CD4-positive, alpha-beta T cell treated with Interleukin-4 for 1 hour (primary cell): ENCODE data around the gene APBA2.
"Not testable (repeated sequence)": the region's sequence is repeated elsewhere in the genome, so short reads cannot be mapped to it uniquely, and the experiment has no call there.

Experiments used
- DNase-seq, 2 donors: peaks; one replicate each; pipeline ENCODE4 v3.0.0-alpha.2; 2020 to 2022

The APBA2 gene

DNA sequence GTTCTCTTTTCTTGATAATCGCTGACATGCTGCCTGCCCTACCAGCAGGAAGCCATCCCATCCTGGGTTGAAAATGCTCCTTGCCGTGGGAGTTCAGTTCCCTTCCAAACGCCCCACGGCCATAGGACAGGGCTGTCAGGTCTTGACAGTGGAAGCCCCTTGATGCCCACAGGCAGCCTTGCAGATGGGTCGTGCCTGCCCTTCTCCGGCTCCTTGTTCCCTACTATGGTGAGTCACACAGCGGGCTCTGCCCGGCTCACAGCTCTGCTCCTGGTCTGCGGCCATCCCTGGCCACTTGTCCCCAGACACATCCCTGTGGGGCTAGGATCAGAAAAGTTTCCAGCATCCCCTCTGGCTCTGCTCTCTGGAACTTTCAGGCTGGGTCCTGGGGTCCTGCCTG, 6.2 kb upstream of the APBA2 start:
- no peak for DNase-seq

DNA sequence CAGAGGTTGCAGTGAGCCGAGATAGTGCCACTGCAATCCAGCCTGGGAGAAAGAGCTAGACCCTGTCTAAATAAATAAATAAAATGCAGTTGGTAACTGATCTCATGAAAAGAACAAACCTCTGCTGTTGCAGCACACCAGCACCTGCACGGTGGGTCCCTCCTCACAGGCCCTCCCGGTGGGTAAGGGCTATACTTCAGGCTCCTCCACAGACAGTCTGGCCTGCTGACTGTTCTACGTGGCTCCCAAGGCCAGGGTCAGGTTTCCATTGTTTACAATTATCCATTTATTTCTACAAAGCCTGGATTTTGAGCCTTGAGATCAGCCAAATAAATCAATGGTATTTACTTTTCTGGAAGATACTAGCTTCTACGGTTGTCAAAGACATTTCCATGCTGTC, 5.1 kb upstream of the APBA2 start:
- DNase-seq = no peak

GRCh38 chr15:28881170-28881569, 4.6 kb upstream of the APBA2 start:
- no peak for DNase-seq

GRCh38 chr15:28881600-28881999, 4.2 kb upstream of the APBA2 start:
- DNase-seq = no peak

DNA sequence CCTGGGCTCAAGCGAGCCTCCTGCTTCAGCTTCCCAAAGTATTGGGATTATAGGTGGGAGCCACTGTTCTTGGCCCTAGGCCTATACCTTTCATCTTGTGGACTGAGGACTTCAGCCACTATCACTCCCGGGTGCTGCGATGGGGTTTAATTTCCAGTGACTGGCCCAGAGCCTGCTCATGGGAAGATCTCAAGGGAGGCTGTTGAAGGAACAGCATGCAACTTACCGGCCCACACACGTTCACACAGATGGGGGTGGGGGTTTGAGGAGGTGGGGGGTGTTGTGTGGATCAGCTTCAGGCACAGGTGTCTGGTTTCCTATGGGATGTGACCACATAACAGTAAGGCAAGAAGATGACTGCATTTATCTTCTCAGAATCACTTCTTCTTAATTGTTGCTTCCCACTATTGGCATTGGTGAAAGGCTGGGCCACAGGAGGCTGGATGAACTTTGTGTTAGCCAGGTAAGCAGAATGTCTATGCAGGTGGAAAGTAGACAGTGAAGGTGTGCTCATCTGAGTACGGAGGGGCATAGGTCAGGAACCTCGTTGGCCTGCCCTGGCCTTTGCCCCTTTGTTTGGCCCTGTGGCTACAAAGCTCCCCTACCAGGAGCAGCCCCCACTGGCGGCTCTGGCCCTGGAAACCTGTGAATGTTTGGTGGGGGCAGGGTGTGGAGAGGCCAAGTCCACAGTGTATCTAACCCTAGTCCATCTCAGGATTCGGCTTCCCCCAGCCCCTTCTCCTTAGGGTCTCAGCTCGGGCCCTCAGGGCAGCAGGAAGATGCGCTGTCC, 1.4 kb upstream of the APBA2 start:
- no peak for DNase-seq

GRCh38 chr15:28885128-28885629, 595 bp upstream of the APBA2 start:
- no peak for DNase-seq

DNA sequence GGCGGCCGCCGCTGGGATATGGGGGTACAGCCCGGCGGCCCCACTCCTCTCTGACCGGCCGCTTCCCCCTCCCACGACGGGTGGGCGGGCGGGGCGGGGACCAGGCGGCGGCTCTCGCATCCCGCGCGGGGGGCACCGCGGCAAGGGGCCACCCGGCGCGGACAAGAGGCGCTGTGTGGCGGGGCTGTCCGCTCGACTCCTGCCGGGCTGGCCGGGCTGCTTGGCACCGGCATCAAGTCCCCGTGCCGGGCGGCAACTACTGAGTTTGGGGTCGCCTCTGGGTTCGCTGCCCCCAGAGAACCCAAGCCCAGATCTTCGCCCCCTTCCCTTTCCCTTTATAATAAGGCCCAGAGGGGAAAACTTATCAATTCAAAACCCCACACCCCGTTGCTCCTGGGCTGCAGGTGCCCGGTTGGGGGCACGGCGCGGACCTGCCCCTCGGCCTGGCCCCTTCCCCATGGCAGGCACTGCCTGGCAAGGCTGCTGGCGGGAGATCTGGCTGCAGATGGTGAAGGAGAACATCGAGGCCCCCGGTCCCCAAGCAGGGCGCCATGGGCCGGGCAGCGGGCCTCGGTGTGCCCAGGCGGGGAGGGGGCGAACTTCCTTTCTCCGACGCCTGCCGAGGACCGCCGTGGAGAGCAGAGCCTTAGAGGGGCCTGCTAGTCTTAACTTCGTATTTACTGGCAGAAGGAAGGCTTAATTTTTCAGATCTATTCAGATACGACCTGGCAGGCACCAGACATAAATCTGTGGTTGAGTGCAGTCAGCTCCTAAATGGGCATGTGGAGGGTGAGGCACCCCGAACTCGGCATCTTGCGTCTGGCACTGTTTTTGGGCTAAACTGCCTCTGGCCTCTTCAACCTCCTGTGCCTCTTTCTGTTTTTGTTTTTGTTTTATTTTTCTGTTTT, 911 bp downstream of the APBA2 start:
- DNase-seq = no peak

DNA sequence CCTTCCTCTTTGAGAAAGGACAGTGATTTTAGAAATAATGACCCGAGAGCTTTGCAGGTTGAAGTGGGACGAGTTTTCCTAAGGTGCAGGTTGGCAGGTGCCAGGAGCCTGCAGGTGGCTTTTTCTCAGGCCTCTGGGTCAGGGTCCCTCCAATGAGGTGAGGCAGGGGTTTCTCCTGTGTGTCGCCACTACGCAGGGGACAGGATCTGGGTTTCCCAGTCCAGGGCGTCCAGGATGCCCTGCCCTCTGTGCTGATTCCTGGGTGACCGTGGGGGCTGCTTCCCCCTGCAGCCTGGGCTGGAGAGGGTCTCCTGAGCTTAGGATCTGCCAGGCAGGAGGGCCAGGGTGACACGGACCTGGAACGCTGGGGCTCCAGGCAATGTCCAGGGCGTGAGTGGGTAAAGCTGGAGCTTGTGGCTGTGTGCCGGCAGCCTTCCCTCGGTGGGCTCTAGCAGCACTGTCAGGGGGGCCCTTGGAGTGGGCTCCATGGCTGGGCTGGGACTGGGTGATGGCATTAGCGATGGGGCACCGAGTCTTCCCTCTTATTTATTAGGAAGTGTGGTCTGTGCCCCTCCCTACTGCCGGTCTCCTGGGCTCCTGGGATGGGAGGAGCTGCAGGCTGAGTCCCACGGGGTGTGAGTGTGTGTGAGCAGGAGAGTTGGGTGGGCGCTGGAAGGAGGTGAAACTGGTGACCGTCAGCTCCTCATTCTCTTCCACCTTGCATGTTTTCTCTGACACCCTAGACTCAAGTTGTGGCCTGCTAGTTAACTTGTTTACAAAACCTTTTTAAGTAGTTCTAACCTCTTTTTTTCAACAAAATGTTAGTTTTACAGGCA, 1.8 kb downstream of the APBA2 start:
- no peak for DNase-seq

DNA sequence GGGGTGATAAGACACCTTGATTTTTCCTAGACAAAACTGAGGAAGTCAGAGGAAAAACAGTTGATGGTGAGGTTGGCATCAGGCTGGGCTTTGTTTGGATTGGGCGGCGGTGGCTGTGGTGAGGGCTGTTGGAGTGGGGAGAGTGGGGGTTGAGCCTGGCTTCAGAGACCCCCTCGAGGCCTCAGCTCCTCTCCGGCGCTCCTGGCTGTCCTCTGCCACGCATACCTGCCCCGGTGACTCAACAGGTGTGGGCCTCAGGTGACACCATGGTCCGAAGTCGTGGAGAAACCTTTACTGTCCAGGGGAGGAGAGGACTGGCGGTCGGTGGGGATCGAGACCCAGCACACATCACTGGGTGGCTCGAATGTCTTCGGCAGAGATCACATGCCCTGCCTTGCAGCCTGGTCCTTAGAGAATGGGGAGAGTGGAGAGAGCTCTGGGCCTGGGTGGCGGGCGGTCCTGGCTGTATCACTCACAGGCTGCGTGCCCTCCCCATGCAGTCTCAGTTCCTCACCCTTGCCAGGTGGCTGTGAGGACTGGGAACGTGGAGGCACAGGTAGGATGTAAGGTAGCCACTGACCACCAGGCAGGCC, 2.6 kb downstream of the APBA2 start:
- no peak for DNase-seq

DNA sequence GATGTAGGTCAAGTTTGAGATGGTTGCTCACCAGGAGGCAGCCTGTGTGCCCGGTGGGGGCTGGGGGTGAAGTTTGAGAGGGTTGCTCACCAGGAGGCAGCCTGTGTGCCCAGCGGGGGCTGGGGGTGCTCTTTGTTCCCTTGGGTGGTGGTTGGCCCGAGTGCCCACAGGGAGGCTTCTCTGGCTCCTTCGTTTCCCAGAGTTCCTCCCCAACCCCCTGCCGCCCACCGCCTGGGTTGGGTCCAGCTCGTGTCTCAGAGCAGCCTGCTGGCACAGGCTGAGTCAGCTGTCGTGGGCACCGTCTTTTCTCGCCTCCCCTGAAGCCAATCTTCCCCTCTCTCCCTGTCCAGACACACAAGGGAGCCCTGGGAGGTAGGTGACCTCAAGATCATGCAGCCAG, 3.1 kb downstream of the APBA2 start:
- no peak for DNase-seq

GRCh38 chr15:28889346-28889745, 3.6 kb downstream of the APBA2 start:
- DNase-seq = no peak

GRCh38 chr15:28889871-28890270, 4.1 kb downstream of the APBA2 start:
- DNase-seq = not testable (repeated sequence)

DNA sequence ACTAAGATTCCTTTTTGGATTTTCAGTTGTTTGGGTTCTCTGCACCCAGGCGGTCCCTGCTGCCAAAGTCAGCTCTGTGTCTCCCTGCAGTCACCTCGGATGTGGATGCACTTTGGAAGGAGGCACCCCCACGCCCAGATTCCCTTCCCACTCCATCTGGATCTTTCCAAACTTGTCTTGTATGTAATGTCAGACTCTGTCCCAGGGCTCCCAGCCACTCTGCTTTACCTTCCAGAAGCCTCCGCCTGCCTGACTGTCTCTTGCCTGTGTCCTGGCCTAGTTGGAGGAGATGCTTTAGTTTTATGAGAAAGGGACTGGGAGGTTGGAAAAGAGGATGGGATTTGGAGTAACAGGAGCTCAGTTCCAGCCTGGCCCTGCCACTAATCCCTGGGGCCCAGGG, 4.5 kb downstream of the APBA2 start:
- not testable (repeated sequence) for DNase-seq

GRCh38 chr15:28890711-28891495, 5.1 kb downstream of the APBA2 start:
- peak in 1 of 2 donors; percentile 49 for DNase-seq

GRCh38 chr15:28891588-28891987, 5.8 kb downstream of the APBA2 start:
- DNase-seq = no peak

DNA sequence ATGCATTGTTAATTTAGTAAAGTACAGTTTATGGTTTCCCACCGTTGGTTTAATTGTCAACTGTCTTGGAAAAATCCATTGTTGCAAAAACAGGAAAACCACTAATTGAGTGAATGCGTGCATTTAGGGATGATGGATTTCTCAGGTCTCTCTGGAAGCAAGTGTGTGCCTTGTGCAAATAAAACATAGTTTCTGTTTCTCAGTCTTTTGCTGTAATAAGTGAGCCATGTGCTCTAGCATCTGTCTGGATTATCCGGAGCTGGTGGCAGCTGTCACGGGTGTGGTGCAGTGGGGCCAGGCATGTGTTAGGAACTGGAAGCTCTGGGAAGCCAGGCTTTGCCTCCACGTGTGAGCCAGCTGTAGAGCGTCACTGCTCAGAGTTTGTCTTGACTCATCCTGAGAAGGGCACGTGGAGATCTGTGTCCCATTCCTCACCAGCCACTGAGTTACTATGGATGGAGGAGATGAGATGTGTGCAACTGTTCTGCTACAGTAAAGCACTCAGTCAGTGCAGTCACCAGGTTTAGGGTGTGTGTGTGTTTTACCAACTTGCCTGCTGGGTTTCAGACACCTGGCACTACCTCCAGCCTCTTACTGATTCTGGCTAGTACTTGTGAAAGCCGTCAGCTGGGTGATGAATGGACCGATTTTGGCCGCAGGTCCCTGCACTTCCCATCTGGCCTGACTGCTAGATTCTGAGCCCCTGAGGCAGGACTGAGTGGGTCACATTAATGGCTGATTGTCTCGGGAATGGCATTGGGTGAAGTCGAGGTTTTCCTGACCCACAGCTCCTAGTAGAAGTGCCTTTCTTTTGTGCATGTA, 7.2 kb downstream of the APBA2 start:
- DNase-seq = no peak

DNA sequence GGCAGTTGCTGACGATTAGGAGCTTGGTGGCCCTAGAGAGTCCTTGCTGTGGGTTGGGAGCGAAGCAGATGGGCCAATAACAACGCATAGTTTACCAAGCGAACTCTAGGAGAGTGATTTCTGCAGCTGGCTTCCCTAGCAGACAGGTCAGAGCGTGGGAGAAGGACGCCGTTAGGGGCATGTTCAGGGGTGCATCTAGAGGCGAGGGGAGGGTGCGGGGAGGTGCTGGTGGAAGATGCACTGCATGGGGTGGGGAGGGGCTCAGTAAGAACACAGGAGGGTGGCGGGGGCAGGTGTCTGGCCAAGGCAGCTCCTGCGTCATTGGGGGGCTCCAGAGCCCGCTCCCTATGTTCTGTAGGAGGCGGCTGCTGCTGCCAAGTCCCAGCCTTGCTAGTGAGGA, 8.9 kb downstream of the APBA2 start:
- no peak for DNase-seq

DNA sequence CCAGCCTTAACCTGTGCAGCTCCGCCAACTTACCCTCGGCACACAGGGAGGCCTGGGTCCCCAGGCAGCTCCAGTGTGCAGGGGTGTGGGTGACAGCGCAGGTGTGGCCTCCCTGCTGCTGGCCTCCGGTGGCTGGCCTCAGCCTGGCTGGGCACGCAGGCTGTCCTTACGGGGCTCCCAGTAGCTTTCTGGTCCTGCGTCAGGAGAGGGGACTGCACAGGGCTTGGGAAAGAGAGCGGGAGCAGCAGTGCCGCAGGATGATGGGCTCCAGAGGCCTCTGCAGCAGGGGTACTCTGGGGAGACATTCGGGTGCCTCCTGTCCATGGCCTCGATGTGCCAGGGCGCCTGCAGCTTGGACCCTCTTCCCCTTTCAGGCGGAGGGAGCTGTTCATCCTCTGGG, 9.4 kb downstream of the APBA2 start:
- DNase-seq = no peak

DNA sequence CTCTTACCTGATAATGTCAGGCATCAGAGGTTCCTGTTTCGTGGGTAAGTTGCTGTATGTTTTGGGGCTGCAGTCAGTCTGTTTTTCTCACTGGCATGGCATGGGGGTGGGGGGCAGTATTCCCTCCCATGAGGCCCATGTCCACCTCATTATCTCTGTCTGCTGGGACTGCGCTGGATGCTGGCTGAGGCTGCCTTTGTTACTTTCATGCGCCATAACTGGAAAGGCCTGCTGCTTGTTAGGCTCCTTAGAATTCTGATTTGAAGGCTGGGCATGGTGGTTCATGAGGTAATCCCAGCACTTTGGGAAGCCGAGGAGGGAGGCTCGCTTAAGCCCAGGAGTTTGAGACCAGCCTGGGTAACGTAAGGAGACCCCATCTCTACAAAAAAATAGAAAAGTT, 9.8 kb downstream of the APBA2 start:
- no peak for DNase-seq

- no peak for DNase-seq
Observed at GRCh38 chr15:28896951-28897350, 11.2 kb downstream of the APBA2 start.
